Kidney (tissue), 14 donors: ENCODE data around the gene KHDC4. TPM values are rescaled to one million over a fixed set of nuclear protein-coding genes. Genes with fewer than 3 reads are reported as not detected.

Experiments
- DNase-seq, 5 donors: peaks; one replicate each; pipeline ENCODE4 v3.0.0-alpha.2; 2013 to 2020
- FAIRE-seq: peaks from 2 replicates; lab custom pipeline; 2012; peaks lifted over from hg19 to GRCh38; lab: Jason Lieb, UNC
- H3K27ac ChIP-seq, 2 donors: one replicate each; pipeline ENCODE4 v1.7.0; 2013; ENCODE audit warnings: low read depth in 2 of 2, low read length in 2 of 2, inconsistent platforms in 1 of 2
- H3K27me3 ChIP-seq: one replicate; pipeline ENCODE4 v1.7.1; 2013; ENCODE audit warnings: low read length, inconsistent platforms; ENCODE audit not compliant: control insufficient read depth, insufficient read depth
- H3K36me3 ChIP-seq, 3 donors: one replicate each; pipeline versions ENCODE4 v1.7.0 to v1.7.1; 2013; ENCODE audit warnings: low read length in 3 of 3, control low read depth in 1 of 3, inconsistent platforms in 1 of 3; ENCODE audit not compliant: insufficient read depth in 3 of 3, control insufficient read depth in 2 of 3
- H3K4me1 ChIP-seq, 3 donors: one replicate each; pipeline versions ENCODE4 v1.7.0 to v1.7.1; 2013; ENCODE audit warnings: low read length in 3 of 3, inconsistent platforms in 1 of 3, low read depth in 1 of 3; ENCODE audit not compliant: control insufficient read depth in 2 of 3, insufficient read depth in 2 of 3
- H3K4me3 ChIP-seq, 3 donors: one replicate each; pipeline versions ENCODE4 v1.7.0 to v1.8.1; 2013; ENCODE audit warnings: low read length in 3 of 3, control low read depth in 1 of 3, inconsistent platforms in 1 of 3
- H3K9ac ChIP-seq, 3 donors: one replicate each; pipeline versions ENCODE4 v1.7.0 to v1.7.1; 2013; ENCODE audit warnings: low read length in 3 of 3, control low read depth in 1 of 3, inconsistent platforms in 1 of 3
- H3K9me3 ChIP-seq, 3 donors: one replicate each; pipeline versions ENCODE4 v1.7.0 to v1.7.1; 2013; ENCODE audit warnings: low read length in 3 of 3, control low read depth in 1 of 3, inconsistent platforms in 1 of 3; ENCODE audit not compliant: control insufficient read depth in 2 of 3, insufficient read depth in 1 of 3
- intact Hi-C: fragments of 100-400 bp; cut with DNase I; formaldehyde crosslinking; loops from one replicate; pipeline ENCODE4 v1.11.1; 2022
- polyA plus RNA-seq: library from polyadenylated mRNA; stranded (reverse); fragments of 350-450 nt; fragmentation: Illumina TruSeq; extraction: RNeasy Lipid Tissue Mini Kit (QIAGEN cat#74804); gene quantifications from one replicate; pipeline ENCODE4 v1.2.3, GENCODE V29; 2014; ENCODE audit warnings: low read depth, low replicate concordance; ENCODE audit not compliant: insufficient read depth
- total RNA-seq: library from RNA; stranded (reverse); fragmentation: NEBNext Ultra II Directional; extraction: Animal tissue kit (Norgen Biotek cat#: 25700); gene quantifications from one replicate; pipeline ENCODE4 v1.2.1, GENCODE V29; 2021
- TF ChIP-seq, protein P1 (sequence below): IDR thresholded peaks from 3 replicates; pipeline ENCODE4 v1.5.1; 2012; ENCODE audit warnings: mild to moderate bottlenecking, moderate library complexity, borderline replicate concordance; ENCODE audit not compliant: insufficient read depth; ENCODE audit errors: extremely low read depth
- donor health status: control.
- donor health status: control.
- donor health status: control.
- donor health status: control.
- donor health status: control.
- donor health status: DM: yes; HTN: yes; CAD: no.
- donor health status: Normal renal cell carcinoma (clear cell type).

The KHDC4 gene
- total and polyA plus RNA-seq, 2 donors from 2014 or later: 19.8 to 57.4 TPM

DNA sequence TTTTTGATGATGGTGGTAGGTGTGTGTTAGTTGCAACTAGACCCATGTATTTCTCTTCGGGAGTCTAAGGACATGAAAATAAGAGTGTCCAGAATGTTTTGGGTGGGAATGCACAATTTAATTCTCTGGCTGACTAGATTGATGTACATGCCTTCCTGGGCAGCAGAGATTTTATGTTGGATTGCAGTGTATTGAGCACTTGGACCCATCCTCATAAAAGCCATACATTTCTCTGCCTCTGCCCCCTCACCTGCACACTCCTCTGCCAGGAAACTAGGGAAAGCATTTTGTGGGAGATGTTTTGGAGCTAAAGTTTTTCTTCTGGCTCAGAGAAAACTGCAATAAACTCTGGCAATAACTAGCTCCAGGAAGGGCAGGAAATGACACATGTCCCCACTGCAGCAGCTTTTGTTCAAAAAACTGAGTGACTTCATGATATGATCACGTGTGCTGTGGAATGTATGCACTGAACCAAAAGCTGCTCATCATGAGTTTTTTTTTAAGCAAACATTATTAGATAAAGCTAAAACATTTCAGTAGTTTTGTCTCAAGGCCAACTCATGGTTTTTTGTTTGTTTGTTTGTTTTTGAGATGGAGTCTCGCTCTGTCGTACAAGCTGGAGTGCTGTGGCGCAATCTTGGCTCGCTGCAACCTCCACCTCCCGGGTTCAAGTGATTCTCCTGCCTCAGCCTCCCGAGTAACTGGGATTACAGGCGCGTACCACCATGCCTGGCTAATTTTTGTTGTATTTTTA, 40.6 kb downstream of the KHDC4 start:
- Histone ChIP-seq H3K9ac (peak overlapping the region in 1 of 3 donors; percentile 28), H3K4me3 (no peak overlapping the region), H3K36me3 (peaks cover 0 to 7% (median 2%) of the 10 kb centered on the region in 3 donors), H3K27me3 (no peaks in the 10 kb centered on the region), H3K27ac (peak overlapping the region; percentile 59 to 76), H3K4me1 (peaks cover 7 to 19% (median 8%) of the 10 kb centered on the region in 3 donors), H3K9me3 (no peaks in the 10 kb centered on the region)
- DNase-seq (peak in 3 of 5 donors; percentile 14 to 77 (median 33)), FAIRE-seq (no peak)
- TF ChIP-seq, protein P1, sequence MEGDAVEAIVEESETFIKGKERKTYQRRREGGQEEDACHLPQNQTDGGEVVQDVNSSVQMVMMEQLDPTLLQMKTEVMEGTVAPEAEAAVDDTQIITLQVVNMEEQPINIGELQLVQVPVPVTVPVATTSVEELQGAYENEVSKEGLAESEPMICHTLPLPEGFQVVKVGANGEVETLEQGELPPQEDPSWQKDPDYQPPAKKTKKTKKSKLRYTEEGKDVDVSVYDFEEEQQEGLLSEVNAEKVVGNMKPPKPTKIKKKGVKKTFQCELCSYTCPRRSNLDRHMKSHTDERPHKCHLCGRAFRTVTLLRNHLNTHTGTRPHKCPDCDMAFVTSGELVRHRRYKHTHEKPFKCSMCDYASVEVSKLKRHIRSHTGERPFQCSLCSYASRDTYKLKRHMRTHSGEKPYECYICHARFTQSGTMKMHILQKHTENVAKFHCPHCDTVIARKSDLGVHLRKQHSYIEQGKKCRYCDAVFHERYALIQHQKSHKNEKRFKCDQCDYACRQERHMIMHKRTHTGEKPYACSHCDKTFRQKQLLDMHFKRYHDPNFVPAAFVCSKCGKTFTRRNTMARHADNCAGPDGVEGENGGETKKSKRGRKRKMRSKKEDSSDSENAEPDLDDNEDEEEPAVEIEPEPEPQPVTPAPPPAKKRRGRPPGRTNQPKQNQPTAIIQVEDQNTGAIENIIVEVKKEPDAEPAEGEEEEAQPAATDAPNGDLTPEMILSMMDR: no peak
- intact Hi-C loops: no loop called here

DNA sequence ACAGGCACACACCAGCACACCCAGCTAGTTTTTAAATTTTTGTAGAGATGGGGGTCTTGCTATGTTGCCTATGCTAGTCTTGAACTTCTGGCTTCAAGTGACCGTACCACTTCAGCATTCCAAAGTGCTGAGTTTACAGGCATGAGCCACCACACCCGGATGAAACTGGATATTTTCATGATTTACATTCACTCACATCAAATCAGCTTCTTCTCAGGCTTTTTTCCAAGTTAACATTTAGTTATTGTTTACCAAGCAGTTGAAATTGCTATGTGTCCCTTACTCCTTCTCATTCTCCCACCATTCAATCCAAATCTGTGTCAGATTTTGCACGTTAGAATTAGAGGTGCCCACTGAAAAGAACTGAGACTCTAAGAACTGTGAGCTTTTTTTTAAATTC, 41.4 kb downstream of the KHDC4 start:
- peak in 2 of 5 donors; percentile 24 to 42 for DNase-seq
- no peaks in the 10 kb centered on the region for H3K27me3 ChIP-seq
- H3K9ac ChIP-seq: peak overlapping the region in 1 of 3 donors; percentile 28
- H3K27ac ChIP-seq: peak overlapping the region; percentile 59 to 76
- FAIRE-seq: no peak
- peaks cover 0 to 5% (median 0%) of the 10 kb centered on the region in 3 donors for H3K36me3 ChIP-seq
- intact Hi-C loops: no loop called here
- TF ChIP-seq, protein P1: no peak
- no peaks in the 10 kb centered on the region for H3K9me3 ChIP-seq
- peaks cover 7 to 19% (median 8%) of the 10 kb centered on the region in 3 donors for H3K4me1 ChIP-seq
- H3K4me3 ChIP-seq: no peak overlapping the region

DNA sequence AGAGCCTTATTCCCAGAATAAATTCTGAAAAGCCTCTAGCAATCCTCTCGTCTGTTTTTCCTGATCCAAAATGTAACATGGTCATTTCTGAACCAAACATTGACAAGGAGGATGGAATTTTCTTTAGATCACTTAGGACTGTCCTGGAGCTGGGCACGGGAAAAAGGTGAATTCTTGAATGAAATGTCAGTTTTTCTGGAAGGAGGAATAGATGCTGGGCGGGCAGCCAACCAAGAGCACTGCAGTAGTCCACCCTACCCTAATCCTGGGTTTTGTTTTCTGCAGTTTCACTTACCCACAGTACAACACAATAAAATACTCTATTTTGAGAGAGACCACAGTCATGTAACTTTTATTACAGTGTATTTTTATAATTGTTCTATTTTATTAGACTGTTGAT, 44.0 kb downstream of the KHDC4 start:
- H3K9ac ChIP-seq: peak overlapping the region in 1 of 3 donors; percentile 34
- peak overlapping the region; percentile 55 to 69 for H3K27ac ChIP-seq
- H3K27me3 ChIP-seq: no peaks in the 10 kb centered on the region
- no peak for DNase-seq
- no peaks in the 10 kb centered on the region for H3K9me3 ChIP-seq
- H3K36me3 ChIP-seq: no peaks in the 10 kb centered on the region
- TF ChIP-seq, protein P1: no peak
- H3K4me1 ChIP-seq: peaks cover 7 to 23% (median 8%) of the 10 kb centered on the region in 3 donors
- no peak for FAIRE-seq
- H3K4me3 ChIP-seq: no peak overlapping the region
- intact Hi-C loops: no loop called here
